SU-DHL-6 (cell line): Measurements from ENCODE around the gene SUOX.

Experiments
- H2AFZ ChIP-seq: fragments of 200-600 bp; sonication (generic); 2 replicates; pipeline ENCODE4 v1.6.1; 2014; ENCODE audit warnings: low read depth, mild to moderate bottlenecking, moderate library complexity, mixed read lengths, antibody characterized with exemption, low read length; ENCODE audit not compliant: severe bottlenecking
- H3F3A ChIP-seq: fragments of 200-600 bp; shearing (Covaris generic); 2 replicates; pipeline ENCODE4 v1.6.0; 2016; ENCODE audit warnings: antibody characterized with exemption, mild to moderate bottlenecking; ENCODE audit not compliant: insufficient read depth
- H3K27ac ChIP-seq: fragments of 200-600 bp; sonication (generic); 2 replicates; pipeline ENCODE4 v1.5.1; 2016; ENCODE audit warnings: low read depth, mild to moderate bottlenecking, low read length, moderate library complexity, mixed read lengths
- H3K27me3 ChIP-seq: fragments of 200-600 bp; sonication (generic), shearing (Covaris generic); 2 replicates; pipeline ENCODE4 v1.6.0; 2014; ENCODE audit warnings: mild to moderate bottlenecking, low read length
- H3K36me3 ChIP-seq: fragments of 200-600 bp; sonication (generic); 2 replicates; pipeline ENCODE4 v1.6.1; 2014; ENCODE audit warnings: mild to moderate bottlenecking, low read length, mixed read lengths
- H3K4me2 ChIP-seq: fragments of 300-600, 200-600 bp; shearing (Covaris generic), sonication (generic); 2 replicates; pipeline ENCODE4 v1.6.0; 2014; ENCODE audit warnings: low read length, low read depth, mild to moderate bottlenecking; ENCODE audit not compliant: poor library complexity, severe bottlenecking
- H3K4me3 ChIP-seq: fragments of 200-600 bp; sonication (generic); 2 replicates; pipeline ENCODE4 v1.5.1; 2014; ENCODE audit warnings: antibody characterized with exemption, low read length, mild to moderate bottlenecking, mixed read lengths; ENCODE audit not compliant: insufficient read depth, poor library complexity, severe bottlenecking
- H3K79me2 ChIP-seq: fragments of 200-600 bp; sonication (generic); 2 replicates; pipeline ENCODE4 v1.6.1; 2014; ENCODE audit warnings: mild to moderate bottlenecking, low read length, moderate library complexity; ENCODE audit not compliant: insufficient read depth
- H3K9ac ChIP-seq: fragments of 200-600 bp; sonication (generic); 2 replicates; pipeline ENCODE4 v1.7.0; 2014; ENCODE audit warnings: mild to moderate bottlenecking, low read length
- H3K9me2 ChIP-seq: fragments of 200-600 bp; sonication (generic); replicated peaks from 2 replicates; pipeline ENCODE4 v1.6.1; 2014; ENCODE audit warnings: low read length; ENCODE audit not compliant: insufficient read depth
- H3K9me3 ChIP-seq: fragments of 200-600 bp; sonication (generic); 2 replicates; pipeline ENCODE4 v1.6.1; 2014; ENCODE audit warnings: low read length, mixed read lengths; ENCODE audit not compliant: insufficient read depth
- H4K20me1 ChIP-seq: fragments of 200-600 bp; sonication (generic); 2 replicates; pipeline ENCODE4 v1.6.1; 2014; ENCODE audit warnings: low read depth, mild to moderate bottlenecking, antibody characterized with exemption, low read length, moderate library complexity, mixed read lengths
- EZH2phosphoT487 ChIP-seq: fragments of 200-600 bp; sonication (generic), shearing (Covaris generic); conservative IDR thresholded peaks from 2 replicates; pipeline ENCODE4 v1.6.1; 2018; ENCODE audit warnings: mild to moderate bottlenecking, antibody characterized with exemption, low read length, moderate library complexity, mixed read lengths
- TF ChIP-seq, protein P1 (sequence below): fragments of 200-600 bp; sonication (generic); IDR thresholded peaks from one replicate; pipeline ENCODE4 v1.5.1; 2017; ENCODE audit warnings: antibody characterized with exemption, mild to moderate bottlenecking, low read length, moderate library complexity; ENCODE audit not compliant: insufficient read depth, poor library complexity, severe bottlenecking

SUOX gene

DNA sequence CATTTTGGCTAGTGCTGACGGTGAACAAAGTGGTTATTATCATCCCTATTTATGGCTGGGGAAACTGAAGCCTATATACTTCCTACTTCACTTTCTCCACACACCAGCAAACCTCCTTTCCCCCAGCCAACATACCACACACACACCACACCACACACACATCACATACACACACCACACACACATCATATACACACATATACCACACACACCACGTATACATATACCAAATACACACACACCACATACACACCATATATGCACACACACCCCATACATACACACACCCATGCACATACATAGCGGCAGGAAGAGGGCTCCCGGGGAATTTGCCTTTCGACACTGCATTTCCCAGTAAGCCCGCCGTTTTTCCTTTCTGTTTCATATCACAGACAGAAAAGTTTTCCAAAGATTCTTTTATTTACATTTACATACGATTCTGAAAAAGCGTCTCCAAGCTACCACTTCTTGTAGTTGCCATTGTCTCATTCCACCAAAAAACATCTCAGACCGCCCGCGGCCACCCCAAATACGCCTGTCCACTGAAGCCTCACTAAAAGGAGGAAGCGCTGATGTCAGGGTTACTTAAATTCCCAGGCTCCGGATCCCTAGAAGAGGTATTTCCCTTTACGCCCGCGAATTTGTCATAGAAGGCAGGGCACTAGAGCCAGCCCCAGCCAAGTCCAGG is 24.0 kb upstream of the SUOX start:
- TF ChIP-seq, protein P1, sequence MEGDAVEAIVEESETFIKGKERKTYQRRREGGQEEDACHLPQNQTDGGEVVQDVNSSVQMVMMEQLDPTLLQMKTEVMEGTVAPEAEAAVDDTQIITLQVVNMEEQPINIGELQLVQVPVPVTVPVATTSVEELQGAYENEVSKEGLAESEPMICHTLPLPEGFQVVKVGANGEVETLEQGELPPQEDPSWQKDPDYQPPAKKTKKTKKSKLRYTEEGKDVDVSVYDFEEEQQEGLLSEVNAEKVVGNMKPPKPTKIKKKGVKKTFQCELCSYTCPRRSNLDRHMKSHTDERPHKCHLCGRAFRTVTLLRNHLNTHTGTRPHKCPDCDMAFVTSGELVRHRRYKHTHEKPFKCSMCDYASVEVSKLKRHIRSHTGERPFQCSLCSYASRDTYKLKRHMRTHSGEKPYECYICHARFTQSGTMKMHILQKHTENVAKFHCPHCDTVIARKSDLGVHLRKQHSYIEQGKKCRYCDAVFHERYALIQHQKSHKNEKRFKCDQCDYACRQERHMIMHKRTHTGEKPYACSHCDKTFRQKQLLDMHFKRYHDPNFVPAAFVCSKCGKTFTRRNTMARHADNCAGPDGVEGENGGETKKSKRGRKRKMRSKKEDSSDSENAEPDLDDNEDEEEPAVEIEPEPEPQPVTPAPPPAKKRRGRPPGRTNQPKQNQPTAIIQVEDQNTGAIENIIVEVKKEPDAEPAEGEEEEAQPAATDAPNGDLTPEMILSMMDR = no peak
- TF ChIP-seq EZH2phosphoT487 = no peak
- Histone ChIP-seq H3K4me2 (peak overlapping the region; percentile 63), H4K20me1 (no peaks in the 10 kb centered on the region), H3K27me3 (no peaks in the 10 kb centered on the region), H2AFZ (no peak overlapping the region), H3K79me2 (peaks cover 36% of the 10 kb centered on the region), H3F3A (peaks cover 13% of the 10 kb centered on the region; the same call in 1 of the 2 replicates), H3K9me3 (no peaks in the 10 kb centered on the region), H3K36me3 (peaks cover 8% of the 10 kb centered on the region; the same call in 1 of the 2 replicates), H3K9me2 (no peaks in the 10 kb centered on the region), H3K27ac (peak overlapping the region; percentile 46), H3K9ac (peak overlapping the region; percentile 60), H3K4me3 (peak overlapping the region; percentile 70)

DNA sequence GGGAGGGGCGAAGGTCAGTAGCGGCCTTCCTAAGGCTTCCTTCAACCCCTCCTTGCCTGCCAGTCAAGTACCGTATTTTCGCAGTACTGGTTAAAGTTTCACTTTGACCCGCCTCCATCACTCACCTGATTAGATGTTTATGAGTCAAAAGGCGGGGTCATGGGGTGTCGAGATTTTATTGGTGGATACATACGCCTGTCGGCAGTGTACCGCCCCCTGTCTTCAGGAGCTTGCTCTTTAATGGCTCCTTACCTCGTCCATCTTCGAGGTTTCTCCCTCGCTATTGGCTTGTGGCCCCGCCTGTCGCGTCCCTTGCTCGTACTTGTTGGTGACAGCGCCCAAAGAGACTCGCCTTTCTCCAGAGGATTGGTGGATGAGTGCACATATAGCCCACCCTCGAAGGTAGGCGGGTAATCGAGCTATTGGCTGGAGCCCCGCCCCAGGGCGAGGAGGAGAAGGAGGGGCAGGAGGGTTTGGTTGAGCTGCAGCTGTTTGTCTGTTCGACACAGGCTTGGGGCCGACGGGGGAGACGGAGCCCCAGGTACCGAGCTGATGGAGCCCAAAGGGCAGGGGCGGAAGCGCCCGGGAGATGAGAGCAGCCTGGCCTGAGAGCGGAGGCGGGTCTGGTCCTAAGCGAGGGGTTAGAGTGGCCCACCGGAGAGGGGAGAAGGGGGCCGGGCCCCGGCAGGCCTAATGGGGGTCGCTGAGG is 23.3 kb upstream of the SUOX start, which contains the start of gene RAB5B:
TSS of gene RAB5B (plus strand) at position 480 of the 709 bp plus-strand sequence. CDS start 12,883 bp downstream, outside the sequence.
- peak within 1 kb of the TSS; percentile 86 for H3K9ac ChIP-seq
- peak within 1 kb of the TSS; percentile 77 for H2AFZ ChIP-seq
- H3K27ac ChIP-seq = peak within 1 kb of the TSS; percentile 69
- no peaks in the 10 kb centered on the region for H3K9me3 ChIP-seq
- peak within 1 kb of the TSS; percentile 81 for H3K4me2 ChIP-seq
- no peaks in the 10 kb centered on the region for H4K20me1 ChIP-seq
- H3K4me3 ChIP-seq = peak within 1 kb of the TSS; percentile 75
- H3F3A ChIP-seq = peaks cover 13% of the 10 kb centered on the region; the same call in 1 of the 2 replicates
- H3K9me2 ChIP-seq = no peaks in the 10 kb centered on the region
- no peaks in the 10 kb centered on the region for H3K27me3 ChIP-seq
- TF ChIP-seq EZH2phosphoT487 = no peak
- H3K79me2 ChIP-seq = peaks cover 29% of the 10 kb centered on the region
- peaks cover 1% of the 10 kb centered on the region; the same call in 1 of the 2 replicates for H3K36me3 ChIP-seq

DNA sequence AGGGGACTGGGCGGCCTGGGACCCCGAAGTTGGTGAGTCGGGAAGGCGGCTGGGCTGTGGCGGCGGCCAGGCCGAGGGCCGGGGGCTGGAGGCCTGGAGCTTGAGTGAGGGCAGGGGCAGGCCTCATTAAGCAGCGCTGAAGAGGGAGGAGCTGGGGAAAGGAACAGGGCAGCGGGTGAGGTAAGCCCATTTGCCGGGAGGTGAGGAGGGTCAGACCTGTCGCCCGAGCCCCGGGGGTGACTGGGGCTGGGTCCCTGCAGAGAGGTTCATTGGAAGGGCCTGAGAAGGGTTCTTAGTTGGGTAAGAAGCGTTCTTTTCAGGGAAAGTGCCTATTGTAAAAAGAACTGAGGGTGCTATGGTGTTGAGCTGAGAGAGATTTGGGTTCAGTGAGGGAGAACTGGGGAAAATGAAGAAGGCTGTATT is 22.8 kb upstream of the SUOX start:
- Histone ChIP-seq H3K9ac (peak overlapping the region; percentile 86), H4K20me1 (no peaks in the 10 kb centered on the region), H2AFZ (peak overlapping the region; percentile 77), H3K9me2 (no peaks in the 10 kb centered on the region), H3K27ac (peak overlapping the region; percentile 69), H3K4me3 (peak overlapping the region; percentile 75), H3F3A (peaks cover 13% of the 10 kb centered on the region; the same call in 1 of the 2 replicates), H3K36me3 (no peaks in the 10 kb centered on the region; the same call in 1 of the 2 replicates), H3K9me3 (no peaks in the 10 kb centered on the region), H3K4me2 (peak overlapping the region; percentile 81), H3K27me3 (no peaks in the 10 kb centered on the region), H3K79me2 (peaks cover 28% of the 10 kb centered on the region)
- TF ChIP-seq EZH2phosphoT487 = no peak
- TF ChIP-seq, protein P1 = no peak
